ENCODE measurements around the gene DNM2.

- TF ChIP-seq, protein P1, sequence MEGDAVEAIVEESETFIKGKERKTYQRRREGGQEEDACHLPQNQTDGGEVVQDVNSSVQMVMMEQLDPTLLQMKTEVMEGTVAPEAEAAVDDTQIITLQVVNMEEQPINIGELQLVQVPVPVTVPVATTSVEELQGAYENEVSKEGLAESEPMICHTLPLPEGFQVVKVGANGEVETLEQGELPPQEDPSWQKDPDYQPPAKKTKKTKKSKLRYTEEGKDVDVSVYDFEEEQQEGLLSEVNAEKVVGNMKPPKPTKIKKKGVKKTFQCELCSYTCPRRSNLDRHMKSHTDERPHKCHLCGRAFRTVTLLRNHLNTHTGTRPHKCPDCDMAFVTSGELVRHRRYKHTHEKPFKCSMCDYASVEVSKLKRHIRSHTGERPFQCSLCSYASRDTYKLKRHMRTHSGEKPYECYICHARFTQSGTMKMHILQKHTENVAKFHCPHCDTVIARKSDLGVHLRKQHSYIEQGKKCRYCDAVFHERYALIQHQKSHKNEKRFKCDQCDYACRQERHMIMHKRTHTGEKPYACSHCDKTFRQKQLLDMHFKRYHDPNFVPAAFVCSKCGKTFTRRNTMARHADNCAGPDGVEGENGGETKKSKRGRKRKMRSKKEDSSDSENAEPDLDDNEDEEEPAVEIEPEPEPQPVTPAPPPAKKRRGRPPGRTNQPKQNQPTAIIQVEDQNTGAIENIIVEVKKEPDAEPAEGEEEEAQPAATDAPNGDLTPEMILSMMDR (IDR thresholded peaks at IDR 0.05), result no peak
- no peak for TF ChIP-seq POLR2AphosphoS5 (IDR thresholded peaks at IDR 0.05; ENCODE audit: low read depth, low read length)
- TF ChIP-seq, protein P2, sequence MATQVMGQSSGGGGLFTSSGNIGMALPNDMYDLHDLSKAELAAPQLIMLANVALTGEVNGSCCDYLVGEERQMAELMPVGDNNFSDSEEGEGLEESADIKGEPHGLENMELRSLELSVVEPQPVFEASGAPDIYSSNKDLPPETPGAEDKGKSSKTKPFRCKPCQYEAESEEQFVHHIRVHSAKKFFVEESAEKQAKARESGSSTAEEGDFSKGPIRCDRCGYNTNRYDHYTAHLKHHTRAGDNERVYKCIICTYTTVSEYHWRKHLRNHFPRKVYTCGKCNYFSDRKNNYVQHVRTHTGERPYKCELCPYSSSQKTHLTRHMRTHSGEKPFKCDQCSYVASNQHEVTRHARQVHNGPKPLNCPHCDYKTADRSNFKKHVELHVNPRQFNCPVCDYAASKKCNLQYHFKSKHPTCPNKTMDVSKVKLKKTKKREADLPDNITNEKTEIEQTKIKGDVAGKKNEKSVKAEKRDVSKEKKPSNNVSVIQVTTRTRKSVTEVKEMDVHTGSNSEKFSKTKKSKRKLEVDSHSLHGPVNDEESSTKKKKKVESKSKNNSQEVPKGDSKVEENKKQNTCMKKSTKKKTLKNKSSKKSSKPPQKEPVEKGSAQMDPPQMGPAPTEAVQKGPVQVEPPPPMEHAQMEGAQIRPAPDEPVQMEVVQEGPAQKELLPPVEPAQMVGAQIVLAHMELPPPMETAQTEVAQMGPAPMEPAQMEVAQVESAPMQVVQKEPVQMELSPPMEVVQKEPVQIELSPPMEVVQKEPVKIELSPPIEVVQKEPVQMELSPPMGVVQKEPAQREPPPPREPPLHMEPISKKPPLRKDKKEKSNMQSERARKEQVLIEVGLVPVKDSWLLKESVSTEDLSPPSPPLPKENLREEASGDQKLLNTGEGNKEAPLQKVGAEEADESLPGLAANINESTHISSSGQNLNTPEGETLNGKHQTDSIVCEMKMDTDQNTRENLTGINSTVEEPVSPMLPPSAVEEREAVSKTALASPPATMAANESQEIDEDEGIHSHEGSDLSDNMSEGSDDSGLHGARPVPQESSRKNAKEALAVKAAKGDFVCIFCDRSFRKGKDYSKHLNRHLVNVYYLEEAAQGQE (IDR thresholded peaks at IDR 0.05; ENCODE audit: insufficient read depth in 1 of 2, low read depth in 2 of 2, low read length in 1 of 2), result no peak
- TF ChIP-seq TCF7L2 (IDR thresholded peaks at IDR 0.05; ENCODE audit: low read depth, low read length), result no peak
- no peak for TF ChIP-seq SIN3A (IDR thresholded peaks at IDR 0.05; ENCODE audit: borderline replicate concordance, insufficient read depth, low read depth, low read length)
Measured at GRCh38 chr19:10850631-10851030, 132.8 kb downstream of the DNM2 start.
